Stomach (tissue), 9 donors: ENCODE data around the gene MOCS2. TPM values are rescaled to one million over a fixed set of nuclear protein-coding genes. Genes with fewer than 3 reads are reported as not detected.

Experiments
- DNase-seq, 2 donors: peaks; one replicate each; pipeline versions ENCODE4 v3.0.0 to v3.0.0-alpha.2; 2013 to 2019
- H3K27ac ChIP-seq, 5 donors: fragments of 200-600 bp in 4 of 5; sonication (generic) in 4 of 5; one replicate each; pipeline ENCODE4 v1.5.1; 2013 to 2019; ENCODE audit warnings: mild to moderate bottlenecking in 1 of 5, moderate library complexity in 1 of 5
- H3K27me3 ChIP-seq, 3 donors: fragments of 200-600 bp; sonication (generic); one replicate each; pipeline ENCODE4 v1.5.1; 2017 to 2019; ENCODE audit warnings: mixed run types in 1 of 3
- H3K36me3 ChIP-seq, 4 donors: fragments of 200-600 bp; sonication (generic); 1 replicate in 3 of 4; 2 replicates in 1 of 4; pipeline ENCODE4 v1.5.1; 2016 to 2019
- H3K4me1 ChIP-seq, 4 donors: fragments of 200-600 bp; sonication (generic); one replicate each; pipeline ENCODE4 v1.5.1; 2016 to 2019
- H3K4me3 ChIP-seq, 4 donors: fragments of 200-600 bp; sonication (generic) in 3 of 4; one replicate each; pipeline ENCODE4 v1.5.1; 2016 to 2019; ENCODE audit warnings: mild to moderate bottlenecking in 1 of 4
- H3K9me3 ChIP-seq, 4 donors: fragments of 200-600 bp; sonication (generic); one replicate each; pipeline ENCODE4 v1.5.1; 2016 to 2019
- EP300 ChIP-seq: sonication (generic); formaldehyde crosslinking; IDR thresholded peaks from one replicate; pipeline ENCODE4 v1.6.1; 2017; ENCODE audit warnings: antibody characterized with exemption
- POLR2A ChIP-seq, 4 donors: fragments of 450-650 bp; IDR thresholded peaks; one replicate each; pipeline ENCODE4 v1.6.1; 2016; ENCODE audit warnings: antibody characterized with exemption in 4 of 4, control low read depth in 2 of 4, mild to moderate bottlenecking in 1 of 4, moderate library complexity in 1 of 4
- POLR2AphosphoS5 ChIP-seq, 3 donors: sonication (generic); formaldehyde crosslinking; IDR thresholded peaks; one replicate each; pipeline ENCODE4 v1.6.1; 2016; ENCODE audit warnings: antibody characterized with exemption in 3 of 3
- WGBS, 5 donors: extraction: QIAGEN DNeasy Blood & Tissue Kit in 3 of 5; methylation state at CpG; one replicate each; pipeline versions ENCODE4 v1.1.5 to v1.1.7; 2013 to 2018; 5-methylcytosine and 5-hydroxymethylcytosine counted together
- intact Hi-C: fragments of 100-400 bp; cut with DNase I; formaldehyde crosslinking; loops from one replicate; pipeline ENCODE4 v1.15.1; 2023; ENCODE audit warnings: low total_unique reads
- polyA plus RNA-seq, 3 donors: library from polyadenylated mRNA; stranded (reverse); fragments of 200-250 nt; gene quantifications; one replicate each; pipeline ENCODE4 v1.2.3, GENCODE V29; 2013
- total RNA-seq, 5 donors: library from RNA; depleted of rRNA; stranded (reverse); fragments of >200 nt; gene quantifications; one replicate each; pipeline versions ENCODE4 v1.1.0 to v1.2.3, GENCODE V29; 2014 to 2016
- TF ChIP-seq, protein P1 (sequence below), 7 experiments: fragments of 450-650 bp in 4 of 7; fragments of 200-600 bp in 3 of 7; sonication (generic) in 3 of 7; IDR thresholded peaks; one replicate each; pipeline ENCODE4 v1.5.1; 2016 to 2019; ENCODE audit warnings: antibody characterized with exemption in 7 of 7, control low read depth in 2 of 7, mild to moderate bottlenecking in 1 of 7
- donor health status: healthy with polysubstance abuse.
- donor health status: Bipolar disorder and iron deficiency.
- donor health status: healthy.

Gene MOCS2
- total and polyA plus RNA-seq, 8 donors = 15.8 to 96.4 (median 39.1) TPM

DNA sequence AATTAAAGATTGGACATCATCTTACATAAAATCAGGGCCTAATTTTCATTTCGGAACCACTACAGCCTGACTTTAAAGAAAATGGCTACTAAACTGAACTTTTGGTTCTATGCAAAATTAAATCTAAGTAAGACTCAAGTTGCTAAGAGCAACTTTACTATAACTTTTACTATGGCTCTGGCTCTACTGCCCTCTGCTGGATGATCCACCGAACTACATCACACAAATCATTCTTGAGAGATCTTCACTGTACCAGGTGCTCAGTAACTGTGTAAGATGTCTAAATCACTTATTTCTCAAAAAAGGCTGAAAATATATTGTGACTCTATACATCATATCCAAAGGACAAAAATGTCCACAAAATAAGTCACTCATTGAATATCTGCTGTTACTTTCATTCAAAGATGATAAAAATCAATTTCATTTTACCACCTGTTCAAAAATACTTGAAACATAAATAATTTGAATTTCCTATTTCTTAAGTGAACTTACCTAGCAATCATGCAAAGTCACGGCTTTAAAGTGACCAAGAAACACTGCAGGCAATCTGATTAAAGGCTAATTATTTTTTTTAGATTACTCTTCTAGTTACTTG, 13.5 kb downstream of the MOCS2 start:
- peaks cover 0 to 11% (median 0%) of the 10 kb centered on the region in 4 donors for H3K4me1 ChIP-seq
- no peaks in the 10 kb centered on the region for H3K27me3 ChIP-seq
- no peaks in the 10 kb centered on the region for H3K9me3 ChIP-seq
- H3K27ac ChIP-seq = no peak overlapping the region
- intact Hi-C loops = loop anchor here (5.0 kb wide), 1 partner anchor 144 kb away; no protein-coding TSS in a partner anchor
- H3K4me3 ChIP-seq = no peak overlapping the region
- WGBS, 5 donors = 7 to 20% (median 15%) methylated on average over 3 of the region's 3 CpGs
- TF ChIP-seq POLR2A (IDR thresholded peaks at IDR 0.05) = no peak
- peak in 1 of 3 donors; percentile 9 for TF ChIP-seq POLR2AphosphoS5 (IDR thresholded peaks at IDR 0.05)
- no peak for TF ChIP-seq EP300
- TF ChIP-seq, protein P1, sequence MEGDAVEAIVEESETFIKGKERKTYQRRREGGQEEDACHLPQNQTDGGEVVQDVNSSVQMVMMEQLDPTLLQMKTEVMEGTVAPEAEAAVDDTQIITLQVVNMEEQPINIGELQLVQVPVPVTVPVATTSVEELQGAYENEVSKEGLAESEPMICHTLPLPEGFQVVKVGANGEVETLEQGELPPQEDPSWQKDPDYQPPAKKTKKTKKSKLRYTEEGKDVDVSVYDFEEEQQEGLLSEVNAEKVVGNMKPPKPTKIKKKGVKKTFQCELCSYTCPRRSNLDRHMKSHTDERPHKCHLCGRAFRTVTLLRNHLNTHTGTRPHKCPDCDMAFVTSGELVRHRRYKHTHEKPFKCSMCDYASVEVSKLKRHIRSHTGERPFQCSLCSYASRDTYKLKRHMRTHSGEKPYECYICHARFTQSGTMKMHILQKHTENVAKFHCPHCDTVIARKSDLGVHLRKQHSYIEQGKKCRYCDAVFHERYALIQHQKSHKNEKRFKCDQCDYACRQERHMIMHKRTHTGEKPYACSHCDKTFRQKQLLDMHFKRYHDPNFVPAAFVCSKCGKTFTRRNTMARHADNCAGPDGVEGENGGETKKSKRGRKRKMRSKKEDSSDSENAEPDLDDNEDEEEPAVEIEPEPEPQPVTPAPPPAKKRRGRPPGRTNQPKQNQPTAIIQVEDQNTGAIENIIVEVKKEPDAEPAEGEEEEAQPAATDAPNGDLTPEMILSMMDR (IDR thresholded peaks at IDR 0.05) = peak in 5 of 7 experiments; percentile 57 to 88 (median 84)
- peaks cover 22 to 67% (median 53%) of the 10 kb centered on the region in 4 donors for H3K36me3 ChIP-seq
- peak; percentile 68 to 83 for DNase-seq

DNA sequence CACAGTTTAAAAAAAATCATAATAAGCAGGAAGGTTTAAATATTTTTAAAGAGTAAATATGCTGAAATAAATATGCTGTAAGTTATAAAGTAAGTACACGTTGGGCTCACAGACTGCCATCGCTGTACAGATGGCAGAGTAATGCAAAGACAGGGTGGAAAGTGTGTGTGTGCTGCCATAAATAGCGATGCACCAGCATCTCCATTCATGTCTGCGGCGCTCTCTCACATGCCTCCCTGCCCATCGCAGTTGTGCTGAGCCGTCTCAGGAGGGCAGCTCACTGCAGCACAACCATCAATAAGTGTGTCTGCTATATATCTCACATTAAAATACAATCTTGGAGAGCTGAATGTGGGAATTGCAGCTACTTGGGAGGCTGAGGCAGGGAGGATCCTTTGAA, 14.3 kb downstream of the MOCS2 start:
- peaks cover 19 to 61% (median 46%) of the 10 kb centered on the region in 4 donors for H3K36me3 ChIP-seq
- no peak overlapping the region for H3K27ac ChIP-seq
- intact Hi-C loops = loop anchor here (5.0 kb wide), 1 partner anchor 143 kb away; no protein-coding TSS in a partner anchor
- no peak for TF ChIP-seq POLR2A (IDR thresholded peaks at IDR 0.05)
- TF ChIP-seq, protein P1 (IDR thresholded peaks at IDR 0.05) = no peak
- no peaks in the 10 kb centered on the region for H3K27me3 ChIP-seq
- no peak overlapping the region for H3K4me3 ChIP-seq
- no peak for DNase-seq
- WGBS, 5 donors = 80 to 89% (median 86%) methylated on average over 6 to 7 of the region's 7 CpGs
- no peaks in the 10 kb centered on the region for H3K9me3 ChIP-seq
- H3K4me1 ChIP-seq = peaks cover 0 to 12% (median 0%) of the 10 kb centered on the region in 4 donors

DNA sequence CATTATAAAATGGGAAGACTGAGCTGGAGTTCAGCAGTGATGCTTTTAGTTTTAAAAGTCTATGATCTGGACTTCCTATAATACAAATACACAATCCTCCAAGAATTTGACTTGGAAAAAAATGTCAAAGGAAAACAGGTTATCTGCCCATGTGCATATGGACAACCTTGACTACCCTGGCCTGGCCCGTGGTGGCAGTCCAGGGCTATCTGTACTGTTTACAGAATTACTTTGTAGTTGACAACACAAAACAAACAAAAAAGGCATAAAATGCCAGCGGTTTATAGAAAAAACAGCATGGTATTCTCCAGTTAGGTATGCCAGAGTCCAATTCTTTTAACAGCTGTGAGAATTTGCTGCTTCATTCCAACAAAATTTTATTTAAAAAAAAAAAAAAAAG, 17.3 kb downstream of the MOCS2 start:
- H3K4me1 ChIP-seq = peaks cover 0 to 12% (median 0%) of the 10 kb centered on the region in 4 donors
- H3K36me3 ChIP-seq = peaks cover 0 to 31% (median 19%) of the 10 kb centered on the region in 4 donors
- no peak overlapping the region for H3K27ac ChIP-seq
- TF ChIP-seq, protein P1 (IDR thresholded peaks at IDR 0.05) = no peak
- no peak for TF ChIP-seq POLR2AphosphoS5 (IDR thresholded peaks at IDR 0.05)
- TF ChIP-seq EP300 = no peak
- no peak for TF ChIP-seq POLR2A (IDR thresholded peaks at IDR 0.05)
- no peaks in the 10 kb centered on the region for H3K27me3 ChIP-seq
- H3K4me3 ChIP-seq = no peak overlapping the region
- no peak for DNase-seq
- WGBS, 5 donors = 37 to 66% (median 56%) methylated on average over 2 of the region's 2 CpGs
- intact Hi-C loops = no loop called here
- no peaks in the 10 kb centered on the region for H3K9me3 ChIP-seq

DNA sequence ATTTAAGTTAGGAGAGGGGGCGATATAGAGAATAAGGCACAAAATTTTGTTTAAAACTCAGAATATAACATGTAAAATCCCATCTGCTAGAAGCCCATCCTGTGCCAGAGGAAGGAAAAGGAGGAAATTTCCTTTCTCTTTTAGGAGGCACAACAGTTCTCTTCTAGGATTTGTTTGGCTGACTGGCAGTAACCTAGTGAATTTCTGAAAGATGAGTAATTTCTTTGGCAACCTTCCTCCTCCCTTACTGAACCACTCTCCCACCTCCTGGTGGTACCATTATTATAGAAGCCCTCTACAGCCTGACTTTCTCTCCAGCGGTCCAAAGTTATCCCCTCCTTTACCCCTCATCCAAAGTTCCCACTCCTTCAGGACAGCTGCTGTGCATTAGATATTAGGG, 18.3 kb downstream of the MOCS2 start:
- intact Hi-C loops = no loop called here
- WGBS, 5 donors = 82 to 87% (median 86%) methylated on average over 2 of the region's 2 CpGs
- no peaks in the 10 kb centered on the region for H3K9me3 ChIP-seq
- peaks cover 0 to 12% (median 0%) of the 10 kb centered on the region in 4 donors for H3K4me1 ChIP-seq
- DNase-seq = no peak
- TF ChIP-seq POLR2A (IDR thresholded peaks at IDR 0.05) (no peak), POLR2AphosphoS5 (IDR thresholded peaks at IDR 0.05) (no peak), EP300 (no peak)
- TF ChIP-seq, protein P1 (IDR thresholded peaks at IDR 0.05) = no peak
- no peak overlapping the region for H3K4me3 ChIP-seq
- H3K27me3 ChIP-seq = no peaks in the 10 kb centered on the region
- H3K27ac ChIP-seq = no peak overlapping the region
- peaks cover 0 to 26% (median 11%) of the 10 kb centered on the region in 4 donors for H3K36me3 ChIP-seq
